ENCODE results near the gene DNAH8. TPM values are rescaled to one million over a fixed set of nuclear protein-coding genes. Genes with fewer than 3 reads are reported as not detected.
A peak's percentile ranks its signal among the peaks of the same experiment; 100 is the strongest.

The DNAH8 gene, protein sequence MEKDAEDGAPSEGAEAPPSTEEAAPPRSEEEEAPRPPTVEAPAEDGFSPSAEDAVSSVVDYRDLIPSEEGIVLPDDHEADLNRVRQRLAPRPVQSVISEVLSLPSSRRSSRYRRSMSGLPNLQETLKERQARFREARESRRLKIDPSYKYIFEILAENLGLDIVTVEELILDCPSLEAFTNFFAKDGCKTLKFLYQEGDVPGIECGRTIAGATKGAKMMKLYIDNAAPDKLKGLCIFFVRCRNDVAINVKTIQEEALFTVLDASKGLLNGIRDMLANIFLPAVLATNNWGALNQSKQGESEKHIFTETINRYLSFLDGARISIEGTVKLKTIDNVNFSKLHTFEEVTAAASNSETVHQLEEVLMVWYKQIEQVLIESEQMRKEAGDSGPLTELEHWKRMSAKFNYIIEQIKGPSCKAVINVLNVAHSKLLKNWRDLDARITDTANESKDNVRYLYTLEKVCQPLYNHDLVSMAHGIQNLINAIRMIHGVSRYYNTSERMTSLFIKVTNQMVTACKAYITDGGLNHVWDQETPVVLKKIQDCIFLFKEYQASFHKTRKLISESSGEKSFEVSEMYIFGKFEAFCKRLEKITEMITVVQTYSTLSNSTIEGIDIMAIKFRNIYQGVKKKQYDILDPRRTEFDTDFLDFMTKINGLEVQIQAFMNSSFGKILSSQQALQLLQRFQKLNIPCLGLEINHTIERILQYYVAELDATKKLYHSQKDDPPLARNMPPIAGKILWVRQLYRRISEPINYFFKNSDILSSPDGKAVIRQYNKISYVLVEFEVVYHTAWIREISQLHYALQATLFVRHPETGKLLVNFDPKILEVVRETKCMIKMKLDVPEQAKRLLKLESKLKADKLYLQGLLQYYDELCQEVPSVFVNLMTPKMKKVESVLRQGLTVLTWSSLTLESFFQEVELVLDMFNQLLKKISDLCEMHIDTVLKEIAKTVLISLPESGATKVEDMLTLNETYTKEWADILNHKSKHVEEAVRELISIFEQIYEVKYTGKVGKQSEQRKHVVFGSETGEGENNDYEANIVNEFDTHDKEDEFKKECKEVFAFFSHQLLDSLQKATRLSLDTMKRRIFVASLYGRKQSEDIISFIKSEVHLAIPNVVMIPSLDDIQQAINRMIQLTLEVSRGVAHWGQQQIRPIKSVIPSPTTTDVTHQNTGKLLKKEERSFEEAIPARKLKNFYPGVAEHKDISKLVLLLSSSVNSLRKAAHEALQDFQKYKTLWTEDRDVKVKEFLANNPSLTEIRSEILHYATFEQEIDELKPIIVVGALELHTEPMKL (N-terminal part only)
- not detected in 2 replicates for total RNA-seq (2021)
- percentile 10 among the genes with signal in this experiment for Bru-seq, nascent RNA
- percentile 9 among the genes with signal in this experiment for BruChase-seq, experiment 1, labeled RNA remaining after a 2-hour chase
- BruChase-seq, experiment 2, labeled RNA remaining after a 6-hour chase = percentile 6 among the genes with signal in this experiment
- long read RNA-seq = 0 reads

DNA sequence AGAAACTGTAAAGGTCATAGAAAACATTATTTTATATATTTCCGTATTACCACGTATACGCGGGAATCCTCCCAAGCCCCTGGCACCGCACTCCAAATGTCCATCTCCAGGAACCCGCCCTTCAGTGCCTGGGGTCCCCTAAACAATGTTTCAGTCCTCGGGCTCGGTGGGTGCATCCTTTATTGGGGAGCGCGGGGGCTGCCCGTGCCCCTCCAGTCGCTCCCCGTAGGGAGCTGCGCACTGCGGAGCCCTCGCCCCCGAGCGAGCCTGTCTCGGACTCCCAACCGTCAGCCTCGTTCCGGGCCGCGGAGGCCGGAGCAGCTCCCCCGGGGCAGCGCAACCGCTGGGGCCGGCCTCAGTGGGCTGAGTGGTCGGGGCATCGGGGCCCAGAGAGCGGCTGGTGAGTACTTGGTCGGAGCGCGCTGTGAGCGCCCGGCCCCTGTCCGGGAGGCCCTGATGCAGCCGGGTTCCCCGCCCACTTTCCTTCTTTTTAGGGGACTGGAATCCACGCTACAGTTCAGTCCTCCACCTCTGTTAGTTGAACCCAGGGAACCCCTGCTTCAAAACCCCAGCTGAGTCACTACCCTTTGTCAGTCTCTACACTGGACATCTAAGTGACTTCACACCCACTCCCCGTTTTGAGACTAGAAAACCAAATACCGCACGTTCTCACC is at the start of gene DNAH8:
Gene DNAH8, plus strand, starts transcription at position 296 of the 674 bp plus-strand sequence. CDS start 7,499 bp downstream, outside the sequence.
- intact Hi-C loops (cut with micrococcal nuclease; ENCODE audit: unreplicated experiment) = no loop called here
- no peak for TF ChIP-seq CTCF (conservative IDR thresholded peaks at IDR 0.05)
- no peak for TF ChIP-seq EZH2 (IDR thresholded peaks at IDR 0.05; ENCODE audit: low read depth)
- no peak for DNase-seq
- no peak within 1 kb of the TSS for H3K27ac ChIP-seq
- H3K9me3 ChIP-seq (ENCODE audit: insufficient read depth, low read depth) = no peaks in the 10 kb centered on the region; the same call in 1 of the 2 replicates
- H3F3A ChIP-seq (ENCODE audit: insufficient read depth, low read depth) = 0 out of 2 replicates have a peak, but pooled peaks cover 4% of the 10 kb centered on the region
- no peak within 1 kb of the TSS for H3K4me2 ChIP-seq
- H2AFZ ChIP-seq = no peak within 1 kb of the TSS
- no peaks in the 10 kb centered on the region for H3K4me1 ChIP-seq (replicated peaks; ENCODE audit: insufficient read depth)
- no peak within 1 kb of the TSS for H3K4me3 ChIP-seq
- no TSS peak for BruUV-seq (replicated peaks)
- no peaks in the 10 kb centered on the region for H3K27me3 ChIP-seq (ENCODE audit: insufficient read depth, low read depth)
- H3K9me2 ChIP-seq (ENCODE audit: insufficient read depth) = no peaks in the 10 kb centered on the region
- H3K79me2 ChIP-seq (ENCODE audit: low read depth) = no peaks in the 10 kb centered on the region
- H4K20me1 ChIP-seq (ENCODE audit: insufficient read depth) = no peaks in the 10 kb centered on the region
- H3K36me3 ChIP-seq (ENCODE audit: low read depth) = no peaks in the 10 kb centered on the region
- ChIA-PET CTCF (no interaction called here), POLR2A (ENCODE audit: unreplicated experiment) (interaction anchor here (0.5 kb wide), 1 partner anchor 14 kb away, joined by 8 read pairs; no protein-coding TSS in a partner anchor)

DNA sequence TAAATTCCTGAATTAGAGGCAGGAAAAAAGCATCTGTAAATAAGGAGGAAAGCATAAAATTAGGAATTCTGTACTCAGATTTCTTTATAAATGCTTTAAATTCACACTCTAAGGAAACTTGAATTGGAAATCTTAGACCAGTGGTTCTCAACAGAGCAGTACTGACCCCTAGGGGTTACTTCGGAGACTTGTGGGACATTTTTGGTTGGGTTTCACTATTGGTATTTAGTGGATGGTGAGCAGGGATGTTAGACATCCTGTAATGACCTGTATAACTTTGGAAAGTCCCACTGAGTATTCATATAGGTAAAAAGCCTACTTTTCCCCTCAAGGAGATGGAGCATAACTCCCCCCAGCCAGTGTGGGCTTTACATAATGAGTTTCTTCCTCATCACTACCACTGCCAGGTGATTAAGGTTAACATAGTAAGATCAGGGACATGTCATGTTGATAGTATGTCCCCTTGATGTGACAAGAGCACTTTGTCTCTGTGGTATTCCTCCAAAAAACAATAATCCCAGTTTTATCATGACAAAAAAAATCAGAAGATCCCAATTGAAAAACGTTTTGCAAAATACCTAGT is 43.1 kb upstream of the DNAH8 start:
- POLR2A ChIA-PET (ENCODE audit: unreplicated experiment) = no interaction called here
- peaks cover 11% of the 10 kb centered on the region for H3F3A ChIP-seq (ENCODE audit: insufficient read depth, low read depth)
- intact Hi-C loops (cut with micrococcal nuclease; ENCODE audit: unreplicated experiment) = loop anchor here (2.0 to 10.0 kb wide), 2 partner anchors 177 to 977 kb away; partner anchors contain the start of gene MDGA1
- DNase-seq = peak; percentile 17 to 42
- H2AFZ ChIP-seq = no peak overlapping the region
- H3K9me2 ChIP-seq (ENCODE audit: insufficient read depth) = no peaks in the 10 kb centered on the region
- peak; percentile 78 for TF ChIP-seq CTCF (conservative IDR thresholded peaks at IDR 0.05)
- TF ChIP-seq EZH2 (IDR thresholded peaks at IDR 0.05; ENCODE audit: low read depth) = no peak
- H3K27me3 ChIP-seq (ENCODE audit: insufficient read depth, low read depth) = no peaks in the 10 kb centered on the region
- no peak overlapping the region for H3K4me2 ChIP-seq
- H3K36me3 ChIP-seq (ENCODE audit: low read depth) = peaks cover 11% of the 10 kb centered on the region; the same call in 1 of the 2 replicates
- no peaks in the 10 kb centered on the region for H3K9me3 ChIP-seq (ENCODE audit: insufficient read depth, low read depth)
- no TSS peak for BruUV-seq (replicated peaks)
- CTCF ChIA-PET = no interaction called here
- no peaks in the 10 kb centered on the region for H4K20me1 ChIP-seq (ENCODE audit: insufficient read depth)
- no peak overlapping the region for H3K27ac ChIP-seq
- no peaks in the 10 kb centered on the region for H3K4me1 ChIP-seq (replicated peaks; ENCODE audit: insufficient read depth)
- H3K4me3 ChIP-seq = no peak overlapping the region
- H3K79me2 ChIP-seq (ENCODE audit: low read depth) = no peaks in the 10 kb centered on the region

All from PC-9 (cell line).